Measurements from ENCODE around the gene MYF6.
A peak's percentile ranks its signal among the peaks of the same experiment; 100 is the strongest.

MYF6 gene
- long read RNA-seq: 0 reads

- Histone ChIP-seq H3K27me3 (ENCODE audit: insufficient read depth, poor library complexity, severe bottlenecking) (peaks cover 40% of the 10 kb centered on the region), H3K27ac (replicated peaks) (no peak within 1 kb of the TSS), H3K4me3 (replicated peaks; ENCODE audit: insufficient read depth, low read length) (peak within 1 kb of the TSS; percentile 11)
- no peak for DNase-seq (ENCODE audit: low read depth in 1 of 2, low spot score in 1 of 2)
- TF ChIP-seq POLR2AphosphoS5 (IDR thresholded peaks at IDR 0.05; ENCODE audit: low read depth) (no peak), CTCF (IDR thresholded peaks at IDR 0.05; ENCODE audit: insufficient read depth, low read length) (no peak), GABPA (IDR thresholded peaks at IDR 0.05; ENCODE audit: low read depth) (no peak), SPI1 (IDR thresholded peaks at IDR 0.05; ENCODE audit: borderline replicate concordance, low read depth) (no peak), REST (IDR thresholded peaks at IDR 0.05; ENCODE audit: insufficient replicate concordance, low read depth) (no peak)
Observed at GRCh38 chr12:80707126-80707829, at the start of gene MYF6. TSS of gene MYF6 (plus strand) at chr12:80707634. CDS start at chr12:80707720, 86 bp downstream.

- H3K27ac ChIP-seq (replicated peaks): no peak overlapping the region
- DNase-seq (ENCODE audit: low read depth in 1 of 2, low spot score in 1 of 2): no peak
- H3K4me3 ChIP-seq (replicated peaks; ENCODE audit: insufficient read depth, low read length): no peak overlapping the region
- no peaks in the 10 kb centered on the region for H3K27me3 ChIP-seq (ENCODE audit: insufficient read depth, poor library complexity, severe bottlenecking)
- TF ChIP-seq CTCF (IDR thresholded peaks at IDR 0.05; ENCODE audit: insufficient read depth, low read length) (no peak), POLR2AphosphoS5 (IDR thresholded peaks at IDR 0.05; ENCODE audit: low read depth) (no peak), GABPA (IDR thresholded peaks at IDR 0.05; ENCODE audit: low read depth) (no peak), SPI1 (IDR thresholded peaks at IDR 0.05; ENCODE audit: borderline replicate concordance, low read depth) (no peak), REST (IDR thresholded peaks at IDR 0.05; ENCODE audit: insufficient replicate concordance, low read depth) (no peak)
Observed at GRCh38 chr12:80659512-80660063, 47.8 kb upstream of the MYF6 start.

- TF ChIP-seq SPI1 (IDR thresholded peaks at IDR 0.05; ENCODE audit: borderline replicate concordance, low read depth): no peak
- TF ChIP-seq REST (IDR thresholded peaks at IDR 0.05; ENCODE audit: insufficient replicate concordance, low read depth): no peak
- no peak for TF ChIP-seq POLR2AphosphoS5 (IDR thresholded peaks at IDR 0.05; ENCODE audit: low read depth)
- TF ChIP-seq GABPA (IDR thresholded peaks at IDR 0.05; ENCODE audit: low read depth): no peak
- H3K27ac ChIP-seq (replicated peaks): no peak overlapping the region
- DNase-seq (ENCODE audit: low read depth in 1 of 2, low spot score in 1 of 2): no peak
Observed at GRCh38 chr12:80662586-80662985, 44.8 kb upstream of the MYF6 start.

More at GRCh38 chr12:80662586-80662985, 44.8 kb upstream of the MYF6 start:
- Histone ChIP-seq H3K4me3 (replicated peaks; ENCODE audit: insufficient read depth, low read length) (no peak overlapping the region), H3K27me3 (ENCODE audit: insufficient read depth, poor library complexity, severe bottlenecking) (no peaks in the 10 kb centered on the region)

Measured in HL-60 (cell line).